ENCODE measurements around the gene SMIM24. TPM values are rescaled to one million over a fixed set of nuclear protein-coding genes. Genes with fewer than 3 reads are reported as not detected.
"Not testable (repeated sequence)": the region's sequence is repeated elsewhere in the genome, so short reads cannot be mapped to it uniquely, and the experiment has no call there.

The SMIM24 gene
- total RNA-seq, 1 experiment from 2014 or later, result not detected

- no peak for DNase-seq (ENCODE audit: extremely low read depth, low read depth)
Measured at GRCh38 chr19:3515891-3516422, 35.6 kb upstream of the SMIM24 start.

DNA sequence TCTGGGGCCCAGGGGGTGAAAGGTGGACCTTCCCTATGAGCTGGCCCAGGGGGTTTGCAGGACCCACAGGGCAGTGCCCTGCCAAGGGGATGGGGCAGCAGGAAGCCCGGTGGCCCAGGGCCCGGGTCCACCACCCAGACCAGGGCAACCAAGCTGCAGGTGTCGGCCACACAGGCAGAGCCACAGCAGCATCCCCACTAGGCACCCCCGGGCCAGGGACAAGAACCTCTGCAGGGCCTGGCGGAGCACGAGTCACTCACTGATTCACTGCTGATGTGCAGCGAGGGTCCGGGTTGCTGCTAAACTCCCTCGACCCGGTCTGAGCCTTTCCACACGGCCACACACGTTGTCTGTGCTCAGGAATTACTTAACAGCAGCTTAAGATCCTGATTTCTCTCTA is 34.6 kb upstream of the SMIM24 start:
- no peak for DNase-seq (ENCODE audit: extremely low read depth, low read depth)

DNA sequence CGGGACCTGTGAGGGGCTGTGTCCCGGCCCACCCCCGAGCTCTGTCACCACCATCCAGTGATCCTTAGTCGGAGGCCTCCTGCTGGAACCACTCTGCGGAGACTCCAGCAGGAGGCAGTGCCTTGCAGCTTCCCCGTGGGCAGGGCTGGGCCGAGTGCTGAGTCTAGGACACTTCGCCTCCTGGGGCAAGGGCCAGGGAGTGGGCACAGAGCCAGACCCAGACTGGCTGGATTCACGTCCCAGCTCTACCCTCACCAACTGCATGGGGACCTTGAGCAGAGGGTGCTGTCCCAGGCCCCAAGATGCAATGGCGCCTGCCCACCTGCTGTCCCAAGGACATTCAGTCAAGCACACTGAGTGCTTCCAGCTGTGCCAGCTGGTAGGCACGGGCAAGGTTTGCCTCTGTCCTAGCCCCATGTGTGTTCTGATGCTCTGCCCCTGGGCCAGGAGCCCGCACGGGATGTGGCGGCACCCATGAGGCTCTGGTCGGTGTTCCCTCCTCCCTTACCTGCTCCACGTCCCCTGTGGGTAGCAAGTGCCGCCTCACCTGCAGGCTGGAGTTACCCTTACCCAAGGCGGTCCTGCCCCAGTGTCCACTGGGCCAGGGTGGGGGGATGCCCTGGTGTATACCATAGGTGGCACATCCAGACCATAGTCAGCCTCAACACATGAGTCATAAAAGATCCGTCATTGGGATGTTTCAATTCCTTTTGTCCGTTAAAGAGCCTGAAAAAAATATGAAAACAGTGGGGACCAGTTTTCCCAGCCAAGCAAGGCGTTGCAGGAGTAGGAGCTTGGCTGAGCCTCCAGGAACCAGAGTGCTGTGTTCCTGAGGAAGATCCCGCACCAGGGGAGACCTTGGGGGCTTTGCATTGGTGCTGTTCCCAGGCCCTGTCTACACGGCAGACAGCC is 33.2 kb upstream of the SMIM24 start:
- DNase-seq (ENCODE audit: extremely low read depth, low read depth), result no peak

DNA sequence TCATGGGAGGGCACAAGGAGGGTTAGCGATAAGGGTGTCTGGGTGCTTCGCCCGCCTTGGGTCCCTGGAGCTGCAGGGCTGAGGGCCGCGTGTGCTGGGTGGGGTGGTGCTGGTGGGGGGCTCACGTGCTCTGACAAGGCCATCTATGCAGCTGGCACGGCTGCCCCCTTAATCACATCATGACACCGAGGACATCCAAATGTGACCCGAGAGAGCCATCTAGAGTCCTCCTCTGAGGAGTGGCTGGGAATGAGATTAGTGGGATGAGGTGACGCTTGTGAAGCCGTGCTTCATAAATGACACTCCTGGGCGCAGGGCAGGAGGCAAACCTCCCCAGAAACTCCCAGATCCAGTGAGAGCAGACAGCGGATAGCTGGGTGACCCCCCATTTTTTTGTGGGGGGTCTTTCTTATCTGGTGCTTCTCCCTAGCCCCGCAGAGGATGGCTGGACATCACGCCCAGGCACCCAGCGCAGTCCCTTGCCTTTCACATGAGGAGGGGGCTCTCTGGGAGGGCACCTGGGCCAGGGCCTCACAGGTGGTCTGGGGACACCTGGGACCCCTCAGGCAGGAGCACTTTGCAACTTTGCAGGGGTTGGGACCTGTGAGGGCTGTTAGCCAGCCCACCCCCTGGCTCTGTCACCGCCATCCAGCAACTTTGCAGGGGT is 32.4 kb upstream of the SMIM24 start:
- DNase-seq (ENCODE audit: extremely low read depth, low read depth), result no peak

- DNase-seq (ENCODE audit: extremely low read depth, low read depth), result no peak
Measured at GRCh38 chr19:3511506-3512251, 31.4 kb upstream of the SMIM24 start.

DNA sequence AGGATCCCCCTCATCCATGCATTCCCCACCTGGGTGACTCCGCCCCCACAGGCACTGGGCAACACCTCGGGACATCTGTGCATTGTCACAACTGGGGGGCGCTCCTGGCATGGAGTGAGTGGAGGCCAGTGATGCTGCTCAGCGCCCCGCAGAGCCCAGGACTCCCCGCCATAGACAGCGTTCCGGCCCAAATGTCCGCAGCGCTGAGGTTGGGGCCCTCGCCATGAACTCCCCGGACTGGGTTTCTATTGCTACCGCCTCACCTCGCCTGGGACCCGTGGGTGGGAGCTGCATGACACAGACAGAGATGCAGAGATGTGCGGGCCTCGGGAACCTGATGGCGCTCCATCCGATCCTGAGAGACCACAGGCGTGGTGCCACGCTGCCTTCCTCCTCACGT is 30.4 kb upstream of the SMIM24 start:
- no peak for DNase-seq (ENCODE audit: extremely low read depth, low read depth)

GRCh38 chr19:3509566-3509989 is 29.3 kb upstream of the SMIM24 start:
- no peak for DNase-seq (ENCODE audit: extremely low read depth, low read depth)

- no peak for DNase-seq (ENCODE audit: extremely low read depth, low read depth)
Measured at GRCh38 chr19:3508771-3509535, 28.6 kb upstream of the SMIM24 start.

DNA sequence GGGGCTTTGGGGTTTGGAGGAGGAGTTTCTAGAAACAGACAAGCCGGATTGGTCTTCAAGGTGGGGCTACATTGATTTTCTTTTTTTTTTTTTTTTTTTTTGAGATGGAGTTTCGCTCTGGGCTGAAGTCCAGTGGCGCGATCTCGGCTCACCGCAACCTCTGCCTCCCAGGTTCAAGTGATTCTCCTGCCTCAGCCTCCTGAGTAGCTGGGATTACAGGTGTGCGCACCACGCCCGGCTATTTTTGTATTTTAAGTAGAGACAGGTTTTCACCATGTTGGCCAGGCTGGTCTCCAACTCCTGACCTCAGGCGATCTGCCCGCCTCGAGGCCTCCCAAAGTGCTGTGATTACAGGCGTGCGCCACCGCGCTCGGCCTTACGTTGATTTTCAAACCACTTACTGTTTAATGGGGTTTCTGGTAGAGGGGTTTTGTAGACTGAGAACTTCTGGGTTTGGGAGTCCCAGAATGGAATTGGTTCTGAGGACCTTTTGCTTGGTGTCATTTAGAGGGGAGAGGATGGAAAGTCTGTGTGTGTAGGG is 27.9 kb upstream of the SMIM24 start:
- not testable (repeated sequence) for DNase-seq (ENCODE audit: extremely low read depth, low read depth)

DNA sequence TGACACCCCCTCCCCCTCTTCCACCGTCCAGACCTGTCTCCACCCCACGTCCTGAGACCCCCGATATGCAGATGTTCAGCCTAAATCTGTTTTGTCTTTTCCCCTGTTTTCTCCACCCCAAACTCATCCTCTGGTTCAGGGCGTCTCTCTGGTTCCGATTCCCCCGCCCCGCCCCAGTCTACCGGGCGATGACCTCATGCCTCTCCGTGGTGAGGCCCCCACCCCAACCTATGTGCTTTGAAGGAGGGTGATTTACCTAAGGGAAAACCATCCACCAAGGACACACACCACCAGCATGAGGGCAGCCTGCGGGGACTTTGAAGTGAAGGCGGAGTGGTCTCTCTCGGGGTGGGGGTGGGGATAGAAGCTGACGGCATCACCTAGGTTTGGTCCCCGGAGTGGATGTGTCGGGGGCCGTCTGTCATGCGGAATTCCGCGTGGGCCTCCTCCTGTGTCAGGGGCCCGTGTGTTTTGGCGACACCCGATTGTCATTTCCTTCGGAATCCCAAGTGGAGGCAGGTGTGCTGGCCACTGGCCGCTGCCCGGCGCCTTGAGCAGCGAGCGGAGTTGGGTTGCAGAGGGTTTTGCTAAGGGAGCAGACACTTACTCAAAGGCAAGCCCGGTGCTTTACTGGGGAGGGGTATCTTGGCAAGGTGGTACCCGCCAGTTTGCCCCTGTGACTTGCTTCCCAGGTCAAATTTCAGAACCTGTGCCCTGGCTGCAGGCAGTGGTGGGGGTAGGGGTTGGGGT is 27.2 kb upstream of the SMIM24 start:
- no peak for DNase-seq (ENCODE audit: extremely low read depth, low read depth)

- no peak for DNase-seq (ENCODE audit: extremely low read depth, low read depth)
Measured at GRCh38 chr19:3506384-3507340, 26.3 kb upstream of the SMIM24 start.

DNA sequence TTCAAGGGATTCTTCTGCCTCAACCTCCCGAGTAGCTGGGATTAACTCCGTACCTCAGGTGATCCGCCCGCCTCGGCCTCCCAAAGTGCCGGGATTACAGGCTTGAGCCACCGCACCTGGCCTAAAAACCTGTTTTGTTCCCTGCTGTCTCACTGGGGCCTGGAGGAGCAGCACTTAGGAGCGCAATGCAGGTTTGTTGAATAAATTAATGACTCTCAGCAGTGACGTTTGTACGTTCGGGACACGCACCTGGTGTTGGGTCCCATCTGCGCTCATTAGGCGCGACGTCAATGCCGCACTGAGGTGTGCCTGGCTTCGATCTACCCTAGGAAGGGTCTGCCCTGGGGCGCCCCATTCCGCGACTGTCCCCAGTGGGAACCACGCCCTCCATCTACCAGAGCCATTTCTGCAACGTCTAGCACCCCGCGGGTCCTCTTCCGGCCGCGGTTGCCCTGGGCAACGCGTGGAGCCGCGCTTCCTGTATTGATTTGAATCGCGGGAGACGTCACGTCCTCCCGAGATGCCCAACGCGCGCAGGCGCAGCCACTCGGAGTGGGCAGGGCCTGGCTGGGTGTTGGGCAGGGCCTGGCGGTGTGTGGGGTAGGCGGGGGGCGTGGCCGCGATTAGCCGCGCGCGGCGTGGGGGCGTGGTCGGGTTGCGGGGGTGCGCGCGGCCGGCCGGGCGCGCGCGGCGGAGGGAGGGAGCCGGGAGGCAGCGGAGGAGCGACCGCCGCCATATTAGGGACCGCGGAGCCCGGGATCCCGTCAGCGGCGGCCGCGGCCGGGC is 25.5 kb upstream of the SMIM24 start, which contains the start of gene FZR1:
TSS of gene FZR1 (plus strand) at position 714 of the 786 bp plus-strand sequence. CDS start 16,679 bp downstream, outside the sequence.
- DNase-seq (ENCODE audit: extremely low read depth, low read depth), result peak; percentile 96

- DNase-seq (ENCODE audit: extremely low read depth, low read depth), result no peak
Measured at GRCh38 chr19:3504735-3505134, 24.4 kb upstream of the SMIM24 start.

DNA sequence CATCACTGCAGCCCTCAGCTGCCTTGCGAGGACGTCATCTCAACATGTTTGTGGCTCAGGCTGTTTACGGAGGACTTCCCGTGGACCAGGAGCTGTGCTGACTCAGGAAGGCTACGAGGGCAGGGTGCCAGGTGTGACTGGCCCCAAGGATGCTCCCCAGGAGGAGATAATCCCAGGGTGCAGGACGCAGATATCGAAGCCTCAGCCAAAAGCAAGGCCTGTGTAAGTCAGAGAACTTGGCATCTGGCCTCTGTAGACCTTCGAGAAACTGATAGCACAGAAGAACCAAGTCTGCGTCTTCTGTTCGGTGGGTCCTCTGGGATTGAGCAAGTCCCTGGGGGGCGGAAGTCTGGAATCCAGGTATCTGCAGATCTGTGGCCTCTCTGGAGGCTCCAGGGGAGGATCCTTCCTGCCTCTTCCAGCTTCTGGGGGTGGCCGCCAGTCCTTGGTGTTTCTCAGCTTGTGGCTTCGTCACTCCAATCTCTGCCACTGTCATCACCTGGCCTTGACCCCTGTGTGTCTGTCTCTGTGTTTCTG is 22.8 kb upstream of the SMIM24 start:
- no peak for DNase-seq (ENCODE audit: extremely low read depth, low read depth)

DNA sequence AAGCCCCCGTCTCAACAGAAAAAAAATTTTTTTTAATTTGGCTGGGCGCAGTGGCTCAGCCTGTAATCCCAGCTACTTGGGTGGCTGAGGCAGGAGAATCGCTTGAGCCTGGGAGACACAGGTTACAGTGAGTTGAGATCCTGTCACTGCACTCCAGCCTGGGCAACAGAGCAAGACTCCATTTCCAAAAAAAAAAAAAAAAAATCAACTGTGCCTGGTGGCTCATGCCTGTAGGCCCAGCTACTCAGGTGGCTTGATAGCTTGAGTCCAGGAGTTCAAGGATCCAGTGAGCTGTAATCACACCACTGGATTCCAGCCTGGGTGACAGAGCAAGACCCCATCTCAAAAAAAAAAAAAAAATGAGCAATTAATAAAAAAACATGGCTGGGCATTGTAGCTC is 21.5 kb upstream of the SMIM24 start:
- DNase-seq (ENCODE audit: extremely low read depth, low read depth), result no peak

- DNase-seq (ENCODE audit: extremely low read depth, low read depth), result peak; percentile 93
Measured at GRCh38 chr19:3500429-3501101, 20.2 kb upstream of the SMIM24 start, which contains the start of gene DOHH. DOHH (minus strand) TSS chr19:3500674; CDS start chr19:3496814, 3,860 bp downstream.
